Mucosa of rectum (tissue), 2 donors: ENCODE results near the gene GRK1.

Experiments
- H3K27ac ChIP-seq, 2 donors: one replicate each; pipeline ENCODE4 v1.7.0; 2013; ENCODE audit warnings: inconsistent platforms in 2 of 2, low read depth in 2 of 2, low read length in 2 of 2
- H3K27me3 ChIP-seq, 2 donors: one replicate each; pipeline ENCODE4 v1.7.0; 2013; ENCODE audit warnings: low read length in 2 of 2; ENCODE audit not compliant: control insufficient read depth in 2 of 2, insufficient read depth in 2 of 2
- H3K36me3 ChIP-seq, 2 donors: one replicate each; pipeline ENCODE4 v1.7.0; 2013; ENCODE audit warnings: low read length in 2 of 2; ENCODE audit not compliant: control insufficient read depth in 2 of 2, insufficient read depth in 2 of 2
- H3K4me1 ChIP-seq, 2 donors: one replicate each; pipeline ENCODE4 v1.7.0; 2013; ENCODE audit warnings: low read length in 2 of 2, mild to moderate bottlenecking in 1 of 2; ENCODE audit not compliant: control insufficient read depth in 2 of 2, insufficient read depth in 2 of 2
- H3K4me3 ChIP-seq, 2 donors: one replicate each; pipeline ENCODE4 v1.7.0; 2013; ENCODE audit warnings: low read length in 2 of 2
- H3K9ac ChIP-seq, 2 donors: one replicate each; pipeline ENCODE4 v1.7.0; 2013; ENCODE audit warnings: low read length in 2 of 2, low read depth in 1 of 2, mild to moderate bottlenecking in 1 of 2
- H3K9me3 ChIP-seq, 2 donors: one replicate each; pipeline ENCODE4 v1.7.0; 2013; ENCODE audit warnings: low read length in 2 of 2; ENCODE audit not compliant: control insufficient read depth in 2 of 2
- donor health status: healthy.
- donor health status: Normal muscosa, but diverticular disease.

GRK1 gene

DNA sequence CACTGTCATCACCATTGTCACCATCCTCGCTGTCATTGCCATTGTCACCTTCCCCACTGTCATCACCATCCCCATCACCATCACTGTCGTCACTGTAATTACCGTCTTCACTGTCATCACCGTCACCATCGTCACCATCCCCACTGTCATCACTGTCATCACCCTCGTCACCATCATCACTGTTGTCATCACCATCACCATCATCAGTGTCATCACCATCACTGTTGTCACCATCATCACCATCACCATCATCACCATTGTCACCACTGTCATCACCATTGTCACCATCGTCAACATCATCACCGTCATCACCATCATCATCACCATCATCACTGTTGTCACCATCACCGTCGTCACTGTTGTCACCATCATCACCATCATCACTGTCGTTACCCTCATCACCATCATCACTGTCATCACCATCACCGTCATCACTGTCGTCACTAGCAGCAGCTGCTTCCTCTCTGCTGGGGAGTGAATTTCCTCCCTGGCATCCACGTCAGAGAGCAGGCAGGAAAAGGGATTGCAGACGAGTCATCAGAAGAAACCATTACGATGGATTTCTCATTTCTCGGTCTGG lies 119.3 kb downstream of the GRK1 start:
- no peaks in the 10 kb centered on the region for H3K9me3 ChIP-seq
- no peak overlapping the region for H3K4me3 ChIP-seq
- peaks cover 0 to 9% of the 10 kb centered on the region in 2 donors for H3K27me3 ChIP-seq
- H3K36me3 ChIP-seq, result no peaks in the 10 kb centered on the region
- no peaks in the 10 kb centered on the region for H3K4me1 ChIP-seq
- H3K9ac ChIP-seq, result no peak overlapping the region
- no peak overlapping the region for H3K27ac ChIP-seq
